ENCODE results near the gene STXBP5L. TPM values are rescaled to one million over a fixed set of nuclear protein-coding genes. Genes with fewer than 3 reads are reported as not detected.
"Not testable (repeated sequence)": the region's sequence is repeated elsewhere in the genome, so short reads cannot be mapped to it uniquely, and the experiment has no call there.

The STXBP5L gene
- total RNA-seq, 2 donors from 2014 or later = not detected

GRCh38 chr3:121190626-121191025 lies 282.6 kb downstream of the STXBP5L start:
- H3K27ac Mint-ChIP-seq; H3K4me1 Mint-ChIP-seq; ATAC-seq; H3K27me3 Mint-ChIP-seq; DNase-seq; H3K36me3 Mint-ChIP-seq (ENCODE audit: low read depth); H3K4me3 Mint-ChIP-seq; H3K9me3 ChIP-seq (ENCODE audit: control insufficient read depth, low read length, poor library complexity, severe bottlenecking): not testable (repeated sequence)

- ATAC-seq (no peak), DNase-seq (no peak)
- H3K4me3 Mint-ChIP-seq = no peak overlapping the region
- no peaks in the 10 kb centered on the region for H3K4me1 Mint-ChIP-seq
- no peaks in the 10 kb centered on the region for H3K27me3 Mint-ChIP-seq
- H3K9me3 ChIP-seq (ENCODE audit: control insufficient read depth, low read length, poor library complexity, severe bottlenecking) = no peaks in the 10 kb centered on the region
- H3K27ac Mint-ChIP-seq = no peak overlapping the region
- no peaks in the 10 kb centered on the region for H3K36me3 Mint-ChIP-seq (ENCODE audit: low read depth)
Measured at GRCh38 chr3:121202573-121202972, 294.6 kb downstream of the STXBP5L start.

- no peak overlapping the region for H3K27ac Mint-ChIP-seq
Measured at GRCh38 chr3:121223116-121223515, 315.1 kb downstream of the STXBP5L start.

GRCh38 chr3:121228971-121229370 lies 321.0 kb downstream of the STXBP5L start:
- H3K4me3 Mint-ChIP-seq = no peak overlapping the region
- no peaks in the 10 kb centered on the region for H3K27me3 Mint-ChIP-seq
- H3K4me1 Mint-ChIP-seq = no peaks in the 10 kb centered on the region
- no peak overlapping the region for H3K27ac Mint-ChIP-seq
- ATAC-seq (no peak), DNase-seq (no peak)
- no peaks in the 10 kb centered on the region for H3K36me3 Mint-ChIP-seq (ENCODE audit: low read depth)
- no peaks in the 10 kb centered on the region for H3K9me3 ChIP-seq (ENCODE audit: control insufficient read depth, low read length, poor library complexity, severe bottlenecking)

More at GRCh38 chr3:121223116-121223515, 315.1 kb downstream of the STXBP5L start:
- H3K9me3 ChIP-seq (ENCODE audit: control insufficient read depth, low read length, poor library complexity, severe bottlenecking) = no peaks in the 10 kb centered on the region
- Mint-ChIP-seq H3K36me3 (ENCODE audit: low read depth) (no peaks in the 10 kb centered on the region), H3K4me3 (no peak overlapping the region), H3K4me1 (no peaks in the 10 kb centered on the region), H3K27me3 (no peaks in the 10 kb centered on the region)
- DNase-seq (no peak), ATAC-seq (no peak)

GRCh38 chr3:121230194-121230593 lies 322.2 kb downstream of the STXBP5L start:
- not testable (repeated sequence) for H3K27me3 Mint-ChIP-seq; ATAC-seq; H3K4me1 Mint-ChIP-seq; H3K9me3 ChIP-seq (ENCODE audit: control insufficient read depth, low read length, poor library complexity, severe bottlenecking); DNase-seq; H3K36me3 Mint-ChIP-seq (ENCODE audit: low read depth); H3K4me3 Mint-ChIP-seq; H3K27ac Mint-ChIP-seq

GRCh38 chr3:121231872-121232271 lies 323.9 kb downstream of the STXBP5L start:
- Mint-ChIP-seq H3K27ac (no peak overlapping the region), H3K36me3 (ENCODE audit: low read depth) (no peaks in the 10 kb centered on the region), H3K4me1 (no peaks in the 10 kb centered on the region), H3K4me3 (no peak overlapping the region), H3K27me3 (no peaks in the 10 kb centered on the region)
- no peak for ATAC-seq
- no peak for DNase-seq
- no peaks in the 10 kb centered on the region for H3K9me3 ChIP-seq (ENCODE audit: control insufficient read depth, low read length, poor library complexity, severe bottlenecking)

- Mint-ChIP-seq H3K4me1 (no peaks in the 10 kb centered on the region), H3K4me3 (no peak overlapping the region), H3K36me3 (ENCODE audit: low read depth) (no peaks in the 10 kb centered on the region), H3K27me3 (peaks cover 3% of the 10 kb centered on the region), H3K27ac (no peak overlapping the region)
- DNase-seq (no peak), ATAC-seq (no peak)
- H3K9me3 ChIP-seq (ENCODE audit: control insufficient read depth, low read length, poor library complexity, severe bottlenecking) = no peaks in the 10 kb centered on the region
Measured at GRCh38 chr3:121232309-121233225, 324.6 kb downstream of the STXBP5L start.

- no peaks in the 10 kb centered on the region for H3K4me1 Mint-ChIP-seq
- no peak overlapping the region for H3K4me3 Mint-ChIP-seq
- H3K36me3 Mint-ChIP-seq (ENCODE audit: low read depth) = no peaks in the 10 kb centered on the region
- no peak for ATAC-seq
- no peak for DNase-seq
- no peaks in the 10 kb centered on the region for H3K27me3 Mint-ChIP-seq
- H3K9me3 ChIP-seq (ENCODE audit: control insufficient read depth, low read length, poor library complexity, severe bottlenecking) = no peaks in the 10 kb centered on the region
- H3K27ac Mint-ChIP-seq = no peak overlapping the region
Measured at GRCh38 chr3:121243208-121243607, 335.2 kb downstream of the STXBP5L start.

GRCh38 chr3:121252676-121253075 lies 344.7 kb downstream of the STXBP5L start:
- no peaks in the 10 kb centered on the region for H3K36me3 Mint-ChIP-seq (ENCODE audit: low read depth)
- H3K27ac Mint-ChIP-seq = no peak overlapping the region
- ATAC-seq (no peak), DNase-seq (no peak)
- no peaks in the 10 kb centered on the region for H3K27me3 Mint-ChIP-seq
- H3K4me3 Mint-ChIP-seq = no peak overlapping the region
- no peaks in the 10 kb centered on the region for H3K9me3 ChIP-seq (ENCODE audit: control insufficient read depth, low read length, poor library complexity, severe bottlenecking)
- no peaks in the 10 kb centered on the region for H3K4me1 Mint-ChIP-seq

GRCh38 chr3:121269389-121269788 lies 361.4 kb downstream of the STXBP5L start:
- Mint-ChIP-seq H3K36me3 (ENCODE audit: low read depth) (no peaks in the 10 kb centered on the region), H3K4me1 (no peaks in the 10 kb centered on the region), H3K27me3 (no peaks in the 10 kb centered on the region), H3K27ac (no peak overlapping the region), H3K4me3 (no peak overlapping the region)
- ATAC-seq = no peak
- no peak for DNase-seq
- H3K9me3 ChIP-seq (ENCODE audit: control insufficient read depth, low read length, poor library complexity, severe bottlenecking) = peaks cover 2% of the 10 kb centered on the region

- Mint-ChIP-seq H3K4me1 (no peaks in the 10 kb centered on the region), H3K27ac (no peak overlapping the region), H3K27me3 (no peaks in the 10 kb centered on the region), H3K4me3 (no peak overlapping the region), H3K36me3 (ENCODE audit: low read depth) (no peaks in the 10 kb centered on the region)
- ATAC-seq (no peak), DNase-seq (no peak)
- H3K9me3 ChIP-seq (ENCODE audit: control insufficient read depth, low read length, poor library complexity, severe bottlenecking) = peaks cover 2% of the 10 kb centered on the region
Measured at GRCh38 chr3:121274411-121274810, 366.4 kb downstream of the STXBP5L start.

- no peak overlapping the region for H3K27ac Mint-ChIP-seq
- H3K4me1 Mint-ChIP-seq = no peaks in the 10 kb centered on the region
- H3K4me3 Mint-ChIP-seq = no peak overlapping the region
- no peaks in the 10 kb centered on the region for H3K27me3 Mint-ChIP-seq
- DNase-seq = no peak
- ATAC-seq = no peak
- no peaks in the 10 kb centered on the region for H3K36me3 Mint-ChIP-seq (ENCODE audit: low read depth)
- H3K9me3 ChIP-seq (ENCODE audit: control insufficient read depth, low read length, poor library complexity, severe bottlenecking) = no peaks in the 10 kb centered on the region
Measured at GRCh38 chr3:121295452-121295851, 387.4 kb downstream of the STXBP5L start.

GRCh38 chr3:121295979-121296378 lies 388.0 kb downstream of the STXBP5L start:
- ATAC-seq (no peak), DNase-seq (no peak)
- H3K27ac Mint-ChIP-seq = no peak overlapping the region
- no peaks in the 10 kb centered on the region for H3K4me1 Mint-ChIP-seq
- H3K9me3 ChIP-seq (ENCODE audit: control insufficient read depth, low read length, poor library complexity, severe bottlenecking) = no peaks in the 10 kb centered on the region
- no peaks in the 10 kb centered on the region for H3K36me3 Mint-ChIP-seq (ENCODE audit: low read depth)
- no peaks in the 10 kb centered on the region for H3K27me3 Mint-ChIP-seq
- H3K4me3 Mint-ChIP-seq = no peak overlapping the region

GRCh38 chr3:121324320-121324719 lies 416.3 kb downstream of the STXBP5L start:
- no peak for ATAC-seq
- no peak overlapping the region for H3K4me3 Mint-ChIP-seq
- H3K4me1 Mint-ChIP-seq = no peaks in the 10 kb centered on the region
- no peaks in the 10 kb centered on the region for H3K36me3 Mint-ChIP-seq (ENCODE audit: low read depth)
- H3K27ac Mint-ChIP-seq = no peak overlapping the region
- no peaks in the 10 kb centered on the region for H3K27me3 Mint-ChIP-seq
- H3K9me3 ChIP-seq (ENCODE audit: control insufficient read depth, low read length, poor library complexity, severe bottlenecking) = no peaks in the 10 kb centered on the region
- no peak for DNase-seq
